Activated naive CD4-positive, alpha-beta T cell treated with Interleukin-2 at 50 U/mL for 16 hours (primary cell): ENCODE data around the gene ZNRF3.

ENCODE experiments used
- DNase-seq: peaks from one replicate; pipeline ENCODE4 v3.0.0-alpha.2; 2020

The ZNRF3 gene

DNA sequence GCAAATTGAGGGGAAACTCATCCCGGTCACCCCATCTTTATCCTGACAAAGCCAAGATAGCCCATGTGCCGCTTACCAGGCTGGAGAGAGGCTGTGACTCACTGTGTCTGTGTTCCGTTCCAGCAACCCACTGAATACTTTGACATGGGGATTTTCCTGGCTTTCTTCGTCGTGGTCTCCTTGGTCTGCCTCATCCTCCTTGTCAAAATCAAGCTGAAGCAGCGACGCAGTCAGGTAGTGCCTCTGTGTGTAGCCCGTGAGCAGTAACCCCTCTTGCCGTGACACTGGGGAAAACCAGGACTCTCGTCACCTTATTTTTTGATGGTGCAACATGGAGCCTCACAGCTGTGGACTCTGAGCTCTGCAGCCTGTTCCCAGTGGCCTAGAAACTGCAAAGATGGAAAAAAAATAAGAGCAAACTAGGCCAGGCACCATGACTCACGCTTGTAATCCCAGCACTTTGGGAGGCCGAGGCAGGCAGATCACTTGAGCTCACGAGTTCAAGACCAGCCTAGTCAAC is 161.3 kb downstream of the ZNRF3 start:
- DNase-seq = no peak

DNA sequence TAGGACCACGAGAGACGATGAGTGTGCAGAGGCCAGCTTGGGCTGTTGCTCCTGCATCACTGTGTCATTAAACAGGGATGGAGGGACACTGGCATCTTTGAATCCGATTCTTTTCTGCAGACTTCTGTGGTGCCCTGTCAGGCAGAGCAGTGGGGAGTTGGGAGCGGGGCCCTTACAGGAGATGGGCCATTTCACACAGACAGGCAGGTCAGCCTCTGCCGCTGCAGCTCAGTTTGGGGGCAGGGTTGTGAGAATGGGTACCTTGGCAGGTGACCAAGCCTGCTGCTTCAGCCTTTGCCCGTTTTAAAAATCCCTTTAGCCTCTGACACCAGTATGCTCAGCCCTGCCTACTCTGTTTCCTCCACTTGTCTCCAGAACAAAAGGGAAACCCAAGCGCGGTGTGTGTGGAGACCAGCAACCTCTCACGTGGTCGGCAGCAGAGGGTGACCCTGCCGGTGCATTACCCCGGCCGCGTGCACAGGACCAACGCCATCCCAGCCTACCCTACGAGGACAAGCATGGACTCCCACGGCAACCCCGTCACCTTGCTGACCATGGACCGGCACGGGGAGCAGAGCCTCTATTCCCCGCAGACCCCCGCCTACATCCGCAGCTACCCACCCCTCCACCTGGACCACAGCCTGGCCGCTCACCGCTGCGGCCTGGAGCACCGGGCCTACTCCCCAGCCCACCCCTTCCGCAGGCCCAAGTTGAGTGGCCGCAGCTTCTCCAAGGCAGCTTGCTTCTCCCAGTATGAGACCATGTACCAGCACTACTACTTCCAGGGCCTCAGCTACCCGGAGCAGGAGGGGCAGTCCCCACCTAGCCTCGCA is 165.7 kb downstream of the ZNRF3 start:
- DNase-seq = no peak

DNA sequence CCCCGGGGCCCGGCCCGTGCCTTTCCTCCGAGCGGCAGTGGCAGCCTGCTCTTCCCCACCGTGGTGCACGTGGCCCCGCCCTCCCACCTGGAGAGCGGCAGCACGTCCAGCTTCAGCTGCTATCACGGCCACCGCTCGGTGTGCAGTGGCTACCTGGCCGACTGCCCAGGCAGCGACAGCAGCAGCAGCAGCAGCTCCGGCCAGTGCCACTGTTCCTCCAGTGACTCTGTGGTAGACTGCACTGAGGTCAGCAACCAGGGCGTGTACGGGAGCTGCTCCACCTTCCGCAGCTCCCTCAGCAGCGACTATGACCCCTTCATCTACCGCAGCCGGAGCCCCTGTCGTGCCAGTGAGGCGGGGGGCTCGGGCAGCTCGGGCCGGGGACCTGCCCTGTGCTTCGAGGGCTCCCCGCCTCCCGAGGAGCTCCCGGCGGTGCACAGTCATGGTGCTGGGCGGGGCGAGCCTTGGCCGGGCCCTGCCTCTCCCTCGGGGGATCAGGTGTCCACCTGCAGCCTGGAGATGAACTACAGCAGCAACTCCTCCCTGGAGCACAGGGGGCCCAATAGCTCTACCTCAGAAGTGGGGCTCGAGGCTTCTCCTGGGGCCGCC is 166.4 kb downstream of the ZNRF3 start:
- no peak for DNase-seq

DNA sequence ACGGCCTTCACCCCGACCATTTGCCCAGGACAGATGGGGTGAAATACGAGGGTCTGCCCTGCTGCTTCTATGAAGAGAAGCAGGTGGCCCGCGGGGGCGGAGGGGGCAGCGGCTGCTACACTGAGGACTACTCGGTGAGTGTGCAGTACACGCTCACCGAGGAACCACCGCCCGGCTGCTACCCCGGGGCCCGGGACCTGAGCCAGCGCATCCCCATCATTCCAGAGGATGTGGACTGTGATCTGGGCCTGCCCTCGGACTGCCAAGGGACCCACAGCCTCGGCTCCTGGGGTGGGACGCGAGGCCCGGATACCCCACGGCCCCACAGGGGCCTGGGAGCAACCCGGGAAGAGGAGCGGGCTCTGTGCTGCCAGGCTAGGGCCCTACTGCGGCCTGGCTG is 167.1 kb downstream of the ZNRF3 start:
- DNase-seq = no peak

DNA sequence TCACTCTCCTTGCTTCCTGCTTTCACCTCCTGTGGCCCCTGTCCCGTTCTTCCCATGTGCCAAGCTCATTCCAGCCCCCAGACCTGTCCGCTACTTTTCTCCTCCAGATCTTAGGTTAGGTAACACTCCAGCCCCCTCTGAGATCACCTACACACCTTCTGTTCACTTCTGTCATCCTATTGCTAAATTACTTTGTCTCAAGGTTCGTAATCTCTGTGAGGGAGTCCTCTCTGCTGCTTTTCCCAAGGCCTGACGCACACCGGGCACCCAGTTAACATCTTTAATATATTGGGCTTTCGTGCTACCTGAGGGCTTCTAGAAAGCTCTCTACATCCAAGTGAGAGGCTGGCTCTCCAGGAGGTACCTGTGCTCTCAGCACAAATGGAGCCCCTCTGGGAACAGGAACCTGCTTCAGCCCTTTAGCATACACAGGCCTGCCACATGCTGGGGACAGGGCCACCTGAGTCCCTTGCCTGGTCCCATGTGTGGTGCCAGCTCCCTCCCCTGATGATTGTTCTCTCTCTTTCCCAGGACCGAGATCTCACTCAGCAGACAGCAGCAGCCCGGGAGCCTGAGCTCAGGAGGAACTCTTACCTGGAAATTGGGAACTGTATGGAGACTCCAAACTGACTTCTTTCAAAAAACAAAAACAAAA is 169.8 kb downstream of the ZNRF3 start:
- DNase-seq = no peak

DNA sequence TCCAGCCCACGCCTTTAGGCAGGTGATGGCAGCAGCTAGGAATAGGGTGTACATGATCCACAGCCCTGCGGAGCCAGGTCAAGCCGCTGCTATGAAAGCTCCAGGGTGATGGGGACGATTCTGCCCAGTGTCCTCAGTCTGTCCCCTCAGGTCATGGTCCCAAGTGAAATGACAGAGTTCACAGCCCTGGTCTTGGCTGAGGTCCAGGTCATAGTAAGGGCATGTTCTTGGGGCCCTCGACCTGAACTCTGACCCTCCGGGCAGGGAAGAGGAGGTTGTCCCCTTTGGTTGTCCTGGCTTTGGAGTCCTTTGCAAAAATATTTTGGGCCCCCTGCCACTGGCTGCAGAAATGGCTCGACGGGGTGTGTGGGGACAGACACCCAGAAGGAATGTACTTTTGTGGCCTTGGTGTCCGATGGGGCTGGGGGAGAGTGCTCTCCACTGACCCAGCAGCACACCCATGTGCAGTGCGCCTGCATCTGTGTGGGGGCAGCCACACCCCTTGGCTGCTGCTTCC is 170.9 kb downstream of the ZNRF3 start:
- no peak for DNase-seq

DNA sequence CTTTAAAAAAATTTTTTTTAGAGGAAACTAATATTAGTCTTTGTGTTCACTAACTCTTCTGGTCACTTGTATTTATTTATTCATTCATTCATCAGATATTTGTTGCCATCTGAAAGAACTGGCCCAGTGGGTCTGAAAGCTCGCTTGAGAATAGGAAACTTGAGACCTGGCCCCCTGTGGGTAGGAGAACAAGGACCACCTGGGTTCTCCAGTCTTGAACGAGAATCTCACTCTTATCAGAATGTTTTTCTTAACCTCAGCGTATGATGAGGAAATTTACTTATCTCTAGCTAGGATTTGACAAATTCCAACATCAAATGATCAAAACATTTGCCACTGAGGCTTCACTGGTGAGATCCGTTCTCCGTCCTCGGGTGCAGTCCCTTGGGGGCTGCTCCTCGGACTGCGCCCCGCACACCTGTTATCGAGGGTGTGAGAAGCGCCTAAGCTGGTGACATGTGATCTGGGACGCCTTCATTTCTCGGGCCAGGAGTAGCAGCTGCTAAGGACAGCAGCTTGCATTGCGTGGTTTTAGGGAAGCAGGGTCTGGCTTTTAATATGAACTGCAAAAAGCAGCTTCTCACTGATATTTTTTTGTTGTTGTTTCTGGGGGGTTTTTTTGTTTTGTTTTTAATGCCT is 171.9 kb downstream of the ZNRF3 start:
- DNase-seq = no peak

DNA sequence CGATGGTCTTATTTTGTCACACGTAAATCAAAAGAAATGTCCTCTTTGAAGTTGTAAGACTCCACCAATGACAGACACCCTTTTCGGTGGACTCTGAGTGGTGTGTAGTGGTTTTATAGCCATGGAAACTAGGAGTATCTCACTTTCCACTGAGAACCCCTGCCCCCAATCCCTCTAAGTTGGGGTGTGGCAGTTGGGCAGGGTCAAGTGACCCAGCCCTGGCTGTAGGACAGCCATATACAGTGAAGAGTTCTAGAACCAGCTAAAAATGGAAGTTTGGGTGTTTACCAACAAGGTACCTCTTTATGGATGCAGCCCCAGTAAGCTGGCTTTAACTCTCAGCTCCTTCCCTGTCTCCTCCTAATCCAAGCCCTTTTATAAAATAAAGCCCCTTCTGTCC is 173.1 kb downstream of the ZNRF3 start:
- DNase-seq = no peak

DNA sequence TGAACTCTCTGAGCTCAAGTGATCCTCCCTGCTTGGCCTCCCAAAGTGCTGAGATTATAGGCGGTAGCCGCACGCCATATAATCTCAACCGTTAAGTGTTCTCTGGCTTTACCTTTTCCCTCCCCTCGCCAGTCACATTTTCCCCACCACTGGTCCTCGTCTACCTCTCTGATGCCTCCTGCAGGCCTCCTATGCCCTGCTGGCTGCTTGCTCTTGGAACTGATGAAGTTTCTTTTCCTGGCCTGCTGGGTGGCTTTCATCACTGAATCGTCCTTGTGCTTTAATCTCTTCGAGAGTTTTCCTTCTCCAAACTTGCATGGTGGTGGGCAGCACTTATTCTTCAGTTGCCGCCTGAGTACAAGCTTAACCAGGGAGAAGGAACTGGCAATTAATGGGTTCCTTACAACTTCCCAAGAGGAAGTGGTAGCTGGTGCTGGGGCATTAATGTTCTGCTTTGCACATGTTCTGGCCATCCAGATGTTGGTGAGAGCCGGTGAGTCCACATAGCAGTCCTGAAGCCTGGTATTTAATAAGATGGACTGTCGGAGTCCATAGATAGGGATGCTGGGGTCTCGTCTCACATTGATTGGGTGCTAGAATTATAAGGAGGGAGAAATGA is 177.0 kb downstream of the ZNRF3 start:
- DNase-seq = no peak

DNA sequence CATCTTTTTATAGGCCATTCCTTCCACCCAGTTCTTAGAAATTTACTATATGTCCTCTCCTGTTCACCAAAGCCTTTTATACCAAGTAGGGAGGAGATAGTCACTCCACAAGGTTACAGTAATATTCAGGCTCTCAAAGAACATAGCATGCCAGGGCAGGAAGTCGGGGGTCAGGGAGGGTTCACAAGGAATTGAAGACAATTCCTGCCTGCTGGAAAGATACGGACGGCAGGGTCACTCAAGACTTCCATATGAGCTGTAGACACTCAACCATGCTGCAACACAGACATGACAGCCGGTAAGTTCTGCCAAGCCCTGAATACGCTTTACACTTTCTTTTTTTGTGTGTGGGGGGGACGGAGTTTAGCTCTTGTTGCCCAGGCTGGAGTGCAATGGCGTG is 177.6 kb downstream of the ZNRF3 start:
- no peak for DNase-seq

DNA sequence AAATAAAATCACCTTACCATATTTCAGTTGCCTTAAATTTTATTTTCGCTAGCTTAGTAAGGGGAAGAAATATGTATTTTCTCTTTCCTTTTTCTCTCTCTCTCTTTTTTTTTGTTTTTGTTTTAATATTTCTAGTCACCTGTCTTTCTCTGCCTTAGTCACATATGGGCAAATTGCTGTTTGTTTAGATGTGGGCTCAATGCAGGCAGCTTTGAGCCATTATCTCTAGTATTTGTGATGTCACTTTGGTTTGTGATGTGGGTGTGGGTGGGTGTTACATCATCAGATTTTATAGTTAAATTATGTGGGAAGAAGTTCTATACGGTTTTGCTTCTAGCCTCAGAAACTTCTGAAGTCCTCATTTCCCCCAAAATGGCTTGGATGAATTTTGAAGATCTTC is 178.4 kb downstream of the ZNRF3 start, which contains the start of gene C22orf31:
TSS of gene C22orf31 (minus strand) at position 59 of the 400 bp plus-strand sequence. CDS start at position 20, 39 bp downstream.
- DNase-seq = no peak

DNA sequence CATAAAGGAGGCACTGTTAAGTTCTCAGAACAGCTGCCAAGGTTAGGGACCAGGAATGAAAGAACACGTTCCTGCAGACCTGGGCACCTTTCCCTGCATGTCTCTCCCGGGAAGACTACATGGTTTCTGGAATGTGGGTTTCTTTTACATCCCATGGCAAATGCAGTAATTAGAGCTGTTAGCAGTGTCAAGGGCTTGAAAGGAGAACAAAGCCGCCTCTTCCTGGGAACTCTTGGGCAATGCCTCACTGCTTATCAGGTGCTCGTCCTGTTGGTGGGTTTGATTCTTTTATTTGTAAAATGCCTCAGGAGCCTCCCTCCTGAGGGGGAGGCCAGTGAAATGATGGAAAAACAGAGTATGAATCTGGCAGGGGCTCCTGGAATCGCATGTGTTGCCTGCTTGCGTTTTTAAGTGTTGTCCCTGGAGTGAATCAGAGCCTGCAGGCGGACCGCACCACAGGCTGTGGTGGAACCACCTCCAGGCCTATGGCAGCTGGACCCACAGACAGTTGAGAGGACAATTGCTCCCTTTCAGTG is 179.0 kb downstream of the ZNRF3 start:
- DNase-seq = no peak

DNA sequence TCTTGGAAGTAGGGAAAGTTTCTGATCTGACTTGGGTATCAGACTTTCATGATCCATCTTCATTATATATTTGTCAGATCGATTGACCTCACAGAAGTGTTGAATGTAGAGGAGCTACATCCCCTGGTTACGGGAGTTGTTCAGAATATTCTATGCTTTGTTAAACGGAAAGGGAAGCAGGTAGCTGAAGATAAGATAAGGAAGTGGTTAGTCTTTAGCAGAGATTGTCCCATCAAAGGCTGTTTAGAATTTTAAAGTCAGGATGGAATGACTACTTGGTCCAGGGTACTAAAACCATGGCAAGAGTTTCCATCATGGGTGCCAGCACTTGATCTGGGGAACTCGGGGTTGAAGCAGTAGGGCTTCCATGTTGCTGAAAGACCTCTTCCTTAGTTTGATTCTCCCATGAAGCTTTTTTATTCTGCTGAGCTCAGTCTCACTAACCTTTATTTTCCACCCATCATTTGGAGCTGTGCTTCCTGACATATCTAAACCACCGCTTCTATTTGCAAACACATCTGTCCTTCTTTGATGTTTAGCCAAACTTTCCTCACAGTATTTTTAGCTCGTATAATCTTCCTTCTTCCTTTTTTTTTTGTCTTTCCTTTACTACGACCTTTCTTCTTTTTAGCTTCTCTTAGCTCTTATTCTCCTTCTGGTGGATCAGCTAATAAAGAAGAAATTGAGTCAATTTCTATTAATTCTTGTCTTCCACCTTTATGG is 182.3 kb downstream of the ZNRF3 start:
- no peak for DNase-seq

DNA sequence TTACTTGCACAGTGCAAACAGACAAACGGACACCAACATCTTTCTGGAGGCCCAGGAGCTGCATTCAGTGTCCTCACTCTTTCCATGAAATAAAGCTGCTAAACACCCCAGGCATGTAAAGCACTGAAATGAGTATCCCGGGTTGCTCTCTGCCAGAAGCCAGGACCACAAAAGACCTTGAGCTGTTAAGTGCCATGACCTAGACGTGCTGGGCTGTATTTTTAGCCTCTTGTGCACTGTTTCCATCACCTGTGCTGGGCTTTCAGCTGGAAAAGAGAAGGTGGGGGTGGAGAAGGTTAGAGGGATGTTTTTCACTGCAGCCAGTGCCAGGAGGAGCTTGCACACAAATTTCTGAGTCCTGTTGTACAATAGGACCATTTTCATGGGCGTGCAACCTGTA is 186.1 kb downstream of the ZNRF3 start:
- no peak for DNase-seq

DNA sequence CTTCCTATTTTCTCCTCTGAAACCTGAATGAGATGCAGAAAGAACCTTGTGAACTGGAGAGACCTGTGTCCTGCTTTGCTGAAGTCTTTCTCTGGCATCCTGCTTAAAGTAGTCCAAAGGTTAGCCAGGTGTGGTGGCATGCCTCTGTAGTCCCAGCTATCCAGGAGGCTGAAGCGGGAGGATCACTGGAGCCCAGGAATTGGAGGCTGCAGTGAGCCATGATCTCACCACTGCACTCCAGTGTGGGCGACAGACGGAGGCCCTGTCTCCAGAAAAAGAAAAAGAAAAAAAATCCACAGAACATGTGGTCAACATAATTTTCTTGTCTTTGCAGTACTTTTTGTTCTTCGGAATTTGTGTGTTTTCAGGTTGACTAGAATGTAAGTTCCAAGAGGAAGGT is 187.1 kb downstream of the ZNRF3 start:
- DNase-seq = no peak

DNA sequence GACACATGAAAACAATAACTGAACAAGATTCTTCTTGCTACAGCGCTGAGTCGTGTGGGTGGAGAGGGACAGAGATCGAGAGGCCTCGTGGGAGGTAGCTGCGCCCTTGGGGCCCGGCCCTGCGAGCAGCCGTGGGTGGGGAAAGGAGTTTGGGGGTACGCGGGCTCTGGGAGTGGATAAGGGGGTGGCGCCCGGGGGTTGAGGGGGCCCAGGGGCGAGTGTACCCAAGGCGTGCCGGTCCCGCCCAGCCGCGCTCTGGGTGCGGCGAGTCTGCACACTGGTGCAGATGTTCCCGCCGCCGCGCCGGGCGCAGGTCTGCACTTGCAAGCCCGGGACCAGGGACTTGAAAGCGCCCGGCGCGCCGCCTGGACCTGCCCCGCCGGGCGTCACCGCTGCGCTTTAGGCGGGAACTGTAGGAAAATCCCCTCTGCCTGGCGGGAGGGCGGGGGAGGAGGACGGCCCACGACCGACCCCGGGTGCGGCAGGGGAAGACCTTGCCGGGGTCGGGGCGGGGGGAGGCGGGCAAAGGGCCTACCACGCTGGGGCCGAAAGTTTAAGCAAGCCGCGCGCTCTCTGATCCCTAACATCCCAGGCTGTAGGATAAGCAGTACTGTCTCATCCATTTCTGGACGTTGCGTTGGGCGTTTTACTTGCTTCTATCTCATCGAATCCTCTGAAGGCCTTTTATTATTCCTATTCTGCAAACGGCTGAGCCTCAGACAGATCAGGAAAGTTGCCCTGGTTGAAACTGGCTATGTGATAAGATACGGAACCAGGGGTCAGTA is 188.1 kb downstream of the ZNRF3 start:
- DNase-seq = peak; percentile 28

DNA sequence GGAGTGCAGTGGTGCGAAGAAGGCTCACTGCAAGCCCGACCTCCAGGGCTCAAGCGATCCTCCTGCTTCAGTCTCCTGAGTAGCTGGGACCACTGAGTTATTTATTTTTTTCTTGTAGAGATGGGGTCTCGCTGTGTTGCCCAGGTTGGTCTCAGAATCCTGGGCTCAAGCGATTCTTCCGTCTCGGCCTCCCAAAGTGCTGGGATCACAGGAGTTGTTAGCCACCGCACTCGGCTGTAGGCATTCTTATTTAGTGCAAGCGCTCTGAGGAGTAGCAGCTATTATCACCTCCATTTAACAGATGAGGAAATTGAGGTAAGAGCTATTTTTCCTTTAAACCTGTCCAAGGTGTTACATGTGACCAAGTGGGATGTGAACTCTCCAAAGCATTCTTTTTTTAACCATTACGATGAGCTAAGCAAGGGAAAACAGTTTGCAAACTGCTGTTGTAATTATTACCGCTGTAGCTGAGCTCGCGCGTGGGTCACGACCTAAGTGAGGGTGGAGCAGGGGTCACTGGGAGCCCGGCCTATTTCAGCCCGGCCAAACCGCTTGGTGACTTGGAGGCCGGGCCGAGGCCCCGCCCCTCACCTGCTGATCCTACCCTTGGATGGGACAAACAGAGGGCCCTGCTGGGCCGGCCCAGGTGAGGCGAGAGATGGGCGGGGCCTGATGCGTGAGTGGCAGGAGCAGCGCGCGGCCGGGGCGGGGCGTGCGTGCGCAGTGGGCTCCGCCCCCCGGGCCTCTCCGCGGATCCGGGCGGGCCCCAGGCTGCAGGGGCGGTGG is 189.0 kb downstream of the ZNRF3 start:
- DNase-seq = peak; percentile 83

DNA sequence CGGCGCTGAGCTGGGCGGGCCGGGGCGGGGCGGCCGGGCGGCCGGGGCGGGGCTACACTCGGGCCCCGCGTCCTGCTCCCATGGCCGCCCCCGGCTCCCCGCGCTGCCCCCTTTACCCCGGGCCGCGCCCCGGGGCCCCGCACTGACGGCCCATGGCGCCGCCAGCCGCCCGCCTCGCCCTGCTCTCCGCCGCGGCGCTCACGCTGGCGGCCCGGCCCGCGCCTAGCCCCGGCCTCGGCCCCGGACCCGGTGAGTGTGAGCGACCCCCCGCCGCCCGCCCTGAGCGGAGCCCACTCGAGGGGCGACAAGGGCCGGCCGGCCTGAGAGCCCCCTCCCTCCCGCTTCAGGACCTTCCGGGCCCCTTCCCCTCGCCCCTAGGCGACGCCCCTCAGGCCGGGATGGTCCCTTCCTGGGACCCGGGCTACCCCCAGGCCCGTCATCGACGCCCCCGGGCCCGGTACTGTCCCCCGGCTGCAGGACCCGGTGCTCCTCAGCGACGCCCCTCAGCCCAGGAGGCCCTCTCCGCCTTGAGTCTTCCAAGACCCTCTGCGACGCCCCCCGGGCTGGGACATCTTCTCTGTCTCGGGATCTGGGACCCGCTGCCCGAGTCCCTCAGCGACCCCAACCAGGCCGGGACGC is 189.7 kb downstream of the ZNRF3 start, which contains the start of gene KREMEN1:
TSS of gene KREMEN1 (plus strand) at position 57 of the 639 bp plus-strand sequence. CDS start at position 153, 96 bp downstream.
- DNase-seq = no peak

DNA sequence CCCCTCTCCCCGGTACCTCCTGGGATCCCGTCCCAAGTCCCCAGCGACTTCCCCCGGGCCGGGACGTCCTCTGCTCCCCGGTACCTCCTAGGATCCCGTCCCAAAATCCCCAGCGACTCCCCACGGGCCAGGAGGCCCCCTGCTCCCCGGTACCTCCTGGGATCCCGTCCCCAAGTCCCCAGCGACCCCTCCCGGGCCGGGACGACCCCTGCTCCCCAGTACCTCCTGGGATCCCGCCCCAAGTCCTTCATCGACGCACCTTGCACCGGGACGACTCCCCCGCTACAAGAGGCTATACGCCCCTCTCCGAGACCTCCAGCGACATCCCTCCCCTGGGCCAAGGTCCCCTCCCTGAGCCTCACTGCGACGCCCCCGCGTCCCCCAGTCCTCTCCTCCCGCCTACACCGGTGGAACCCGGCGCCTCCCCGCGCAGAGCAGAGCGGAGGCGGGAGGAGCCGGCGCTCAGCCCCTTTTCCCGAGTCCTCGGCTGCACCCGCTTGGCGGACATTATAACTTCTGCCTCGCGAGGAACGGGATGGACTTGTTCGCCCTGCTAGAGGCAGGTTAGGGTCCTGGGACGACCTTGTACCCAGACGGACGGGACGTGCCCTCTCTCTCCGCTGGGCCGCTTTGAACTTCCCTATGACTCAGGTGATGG is 190.4 kb downstream of the ZNRF3 start:
- peak; percentile 23 for DNase-seq
